GM10248 (cell line): Measurements from ENCODE around the gene TEX13A.

Source experiments
- CTCF ChIA-PET: fragments of 300-600 bp; sonication (Branson Sonifier 250); formaldehyde crosslinking; extraction: SDS; loops from one replicate; lab custom pipeline; 2021; ENCODE audit warnings: antibody characterized with exemption; lab: Yijun Ruan, JAX
- POLR2A ChIA-PET: fragments of 350-650 bp; sonication (Branson Sonifier 250); formaldehyde crosslinking; extraction: SDS; loops from one replicate; lab custom pipeline; 2020; ENCODE audit warnings: antibody characterized with exemption; lab: Yijun Ruan, JAX
- DNase-seq: peaks from one replicate; pipeline ENCODE4 v3.0.0; 2012; ENCODE audit errors: extremely low spot score
- CTCF ChIP-seq: IDR thresholded peaks from 2 replicates; pipeline ENCODE4 v1.5.1; 2012; ENCODE audit warnings: mild to moderate bottlenecking, low read depth; ENCODE audit errors: extremely low read depth, missing control alignments, control extremely low read depth

The TEX13A gene

GRCh38 chrX:105219454-105220401, 766 bp downstream of the TEX13A start:
- no peak for DNase-seq
- TF ChIP-seq CTCF, result no peak
- POLR2A ChIA-PET, result no interaction called here
- CTCF ChIA-PET, result no interaction called here

GRCh38 chrX:105211066-105211575, 9.4 kb downstream of the TEX13A start:
- DNase-seq, result no peak
- TF ChIP-seq CTCF, result no peak
- ChIA-PET POLR2A (no interaction called here), CTCF (interaction anchor here (2.2 to 2.4 kb wide), 2 partner anchors 16 to 21 kb away, joined by 6 to 11 read pairs; no protein-coding TSS in a partner anchor)

- no peak for TF ChIP-seq CTCF
- ChIA-PET POLR2A (no interaction called here), CTCF (interaction anchor here (2.4 kb wide), 1 partner anchor 20 kb away, joined by 11 read pairs; no protein-coding TSS in a partner anchor)
- DNase-seq, result no peak
Observed at GRCh38 chrX:105210258-105210657, 10.2 kb downstream of the TEX13A start.

- TF ChIP-seq CTCF, result no peak
- POLR2A ChIA-PET, result no interaction called here
- CTCF ChIA-PET, result no interaction called here
- DNase-seq, result no peak
Observed at GRCh38 chrX:105209406-105209805, 11.1 kb downstream of the TEX13A start.

- DNase-seq, result peak; percentile 8
- ChIA-PET CTCF (interaction anchor here (1.2 kb wide), 1 partner anchor 16 kb away, joined by 3 read pairs; no protein-coding TSS in a partner anchor), POLR2A (no interaction called here)
- TF ChIP-seq CTCF, result no peak
Observed at GRCh38 chrX:105191878-105192277, 28.6 kb downstream of the TEX13A start.

GRCh38 chrX:105190252-105190853, 30.1 kb downstream of the TEX13A start:
- ChIA-PET POLR2A (interaction anchor here (0.5 kb wide), 1 partner anchor 11 kb away, joined by 5 read pairs; no protein-coding TSS in a partner anchor), CTCF (interaction anchor here (1.0 to 1.9 kb wide), 8 partner anchors 15 to 59 kb away, joined by 4 to 11 read pairs (median 4); no protein-coding TSS in a partner anchor)
- TF ChIP-seq CTCF, result peak; percentile 47
- peak; percentile 16 for DNase-seq
